Smooth muscle cell of trachea (primary cell): ENCODE measurements around the gene PSME2. TPM values are rescaled to one million over a fixed set of nuclear protein-coding genes. Genes with fewer than 3 reads are reported as not detected.

Experiments used
- total RNA-seq: library from RNA; depleted of rRNA; stranded (reverse); fragments of >200 nt; gene quantifications from 2 replicates; pipeline ENCODE4 v1.2.1, GENCODE V29; 2014

Gene PSME2
- total RNA-seq, 1 donor from 2014 or later = 117 TPM

Other genes starting within 250 kb of the PSME2 start
- gene DHRS4, start 192.8 kb downstream of the PSME2 start, total RNA-seq = 47.6 and 55.0 TPM in 2 replicates
- 18.5 and 25.0 TPM in 2 replicates for gene DHRS4L2, start 157.7 kb downstream of the PSME2 start, total RNA-seq
- gene CARMIL3, start 94.6 kb downstream of the PSME2 start, total RNA-seq = 0.15 and 0.33 TPM in 2 replicates
- gene CPNE6, start 75.0 kb downstream of the PSME2 start, total RNA-seq = not detected in 2 replicates
- 25.0 and 35.4 TPM in 2 replicates for gene PCK2, start 52.3 kb downstream of the PSME2 start, total RNA-seq
- gene DCAF11, start 31.8 kb downstream of the PSME2 start, total RNA-seq = 69.5 and 88.2 TPM in 2 replicates
- gene NRL, start 31.7 kb downstream of the PSME2 start, total RNA-seq = 0.83 and 0.87 TPM in 2 replicates
- 0.33 and 0.44 TPM in 2 replicates for gene FITM1, start 16.0 kb downstream of the PSME2 start, total RNA-seq
- 132 and 143 TPM in 2 replicates for gene PSME1, start 10.4 kb downstream of the PSME2 start, total RNA-seq
- gene EMC9, start 5.0 kb downstream of the PSME2 start, total RNA-seq = 11.1 and 25.2 TPM in 2 replicates
- gene RNF31, start 888 bp upstream of the PSME2 start, total RNA-seq = 35.5 and 57.9 TPM in 2 replicates
- gene IRF9, start 14.7 kb upstream of the PSME2 start, total RNA-seq = 87.8 and 104 TPM in 2 replicates
- 1.8 and 2.3 TPM in 2 replicates for gene REC8, start 25.5 kb upstream of the PSME2 start, total RNA-seq
- gene IPO4, start 42.2 kb upstream of the PSME2 start, total RNA-seq = 39.4 and 47.6 TPM in 2 replicates
- gene TM9SF1, start 48.8 kb upstream of the PSME2 start, total RNA-seq = 87.0 and 90.6 TPM in 2 replicates
- gene TSSK4, start 59.1 kb upstream of the PSME2 start, total RNA-seq = not detected in 2 replicates
- gene CHMP4A, start 66.9 kb upstream of the PSME2 start, total RNA-seq = 27.6 and 44.5 TPM in 2 replicates
- 11.1 and 25.5 TPM in 2 replicates for gene MDP1, start 69.5 kb upstream of the PSME2 start, total RNA-seq
- gene NEDD8, start 85.8 kb upstream of the PSME2 start, total RNA-seq = 143 and 203 TPM in 2 replicates
- 94.2 and 119 TPM in 2 replicates for gene GMPR2, start 86.3 kb upstream of the PSME2 start, total RNA-seq
- gene TINF2, start 96.0 kb upstream of the PSME2 start, total RNA-seq = 68.9 and 83.2 TPM in 2 replicates
- 0.83 and 1.5 TPM in 2 replicates for gene TGM1, start 116.6 kb upstream of the PSME2 start, total RNA-seq
- gene RABGGTA, start 125.0 kb upstream of the PSME2 start, total RNA-seq = 23.3 and 31.6 TPM in 2 replicates
- 19.8 and 22.1 TPM in 2 replicates for gene DHRS1, start 153.2 kb upstream of the PSME2 start, total RNA-seq
- gene NOP9, start 153.2 kb upstream of the PSME2 start, total RNA-seq = 19.3 and 25.1 TPM in 2 replicates
- 1.5 and 2.6 TPM in 2 replicates for gene CIDEB, start 161.4 kb upstream of the PSME2 start, total RNA-seq
- 3.8 and 4.6 TPM in 2 replicates for gene LTB4R2, start 163.5 kb upstream of the PSME2 start, total RNA-seq
- gene LTB4R, start 164.9 kb upstream of the PSME2 start, total RNA-seq = 0.87 and 4.1 TPM in 2 replicates
- 9.6 and 11.7 TPM in 2 replicates for gene ADCY4, start 188.5 kb upstream of the PSME2 start, total RNA-seq
- gene RIPK3, start 193.4 kb upstream of the PSME2 start, total RNA-seq = 2.9 and 6.8 TPM in 2 replicates
- 108 and 149 TPM in 2 replicates for gene NFATC4, start 221.6 kb upstream of the PSME2 start, total RNA-seq